Measurements from ENCODE around the gene IFNL3.

DNA sequence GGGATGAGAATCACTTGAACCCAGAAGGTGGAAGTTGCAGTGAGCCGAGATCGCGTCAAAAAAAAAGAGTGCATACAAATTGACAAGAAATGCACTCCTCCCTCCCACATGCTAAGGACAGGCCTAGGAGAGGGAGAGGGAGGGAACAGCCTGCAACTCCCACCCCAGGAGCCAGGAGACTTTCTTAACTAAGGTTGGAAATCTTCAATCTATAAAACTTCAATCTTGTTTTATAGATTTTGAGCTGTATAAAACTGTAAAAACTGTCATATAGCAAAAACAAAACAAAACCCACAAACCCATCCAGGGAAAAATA, 39.4 kb downstream of the IFNL3 start:
- TF ChIP-seq CBFB (CRISPR knock-in tag; IDR thresholded peaks at IDR 0.05): no peak
- no peak for TF ChIP-seq POLR2AphosphoS5 (IDR thresholded peaks at IDR 0.05; ENCODE audit: low read depth, low read length)
